ENCODE results near the gene KLC4. TPM values are rescaled to one million over a fixed set of nuclear protein-coding genes. Genes with fewer than 3 reads are reported as not detected.
A peak's percentile ranks its signal among the peaks of the same experiment; 100 is the strongest.

KLC4 gene
- total RNA-seq, 1 donor from 2014 or later: 16.7 TPM

GRCh38 chr6:43123461-43124314 lies 64.3 kb downstream of the KLC4 start:
- no peaks in the 10 kb centered on the region for H3K27me3 Mint-ChIP-seq (ENCODE audit: low read depth)
- no peak for TF ChIP-seq CTCF (conservative IDR thresholded peaks at IDR 0.05)
- peak overlapping the region; percentile 83 for H3K27ac Mint-ChIP-seq (ENCODE audit: unreplicated experiment)
- no peaks in the 10 kb centered on the region for H3K9me3 Mint-ChIP-seq
- H3K36me3 Mint-ChIP-seq (ENCODE audit: low read depth): no peaks in the 10 kb centered on the region
- peaks cover 15% of the 10 kb centered on the region for H3K4me1 Mint-ChIP-seq
- H3K4me3 Mint-ChIP-seq: no peak overlapping the region
- DNase-seq (ENCODE audit: low read depth, low spot score): no peak

- H3K4me1 Mint-ChIP-seq: peaks cover 15% of the 10 kb centered on the region
- H3K27ac Mint-ChIP-seq (ENCODE audit: unreplicated experiment): no peak overlapping the region
- no peak for DNase-seq (ENCODE audit: low read depth, low spot score)
- no peak for TF ChIP-seq CTCF (conservative IDR thresholded peaks at IDR 0.05)
- no peaks in the 10 kb centered on the region for H3K36me3 Mint-ChIP-seq (ENCODE audit: low read depth)
- H3K4me3 Mint-ChIP-seq: no peak overlapping the region
- H3K9me3 Mint-ChIP-seq: no peaks in the 10 kb centered on the region
- no peaks in the 10 kb centered on the region for H3K27me3 Mint-ChIP-seq (ENCODE audit: low read depth)
Observed at GRCh38 chr6:43124481-43124880, 65.0 kb downstream of the KLC4 start.

Other genes starting within 250 kb of the KLC4 start
- gene RPL7L1, start 180.0 kb upstream of the KLC4 start, total RNA-seq: 103 and 105 TPM in 2 replicates
- not detected in 2 replicates for gene PTCRA, start 143.6 kb upstream of the KLC4 start, total RNA-seq
- 61.3 and 62.6 TPM in 2 replicates for gene CNPY3, start 130.2 kb upstream of the KLC4 start, total RNA-seq
- 1.5 and 1.8 TPM in 2 replicates for gene GNMT, start 98.9 kb upstream of the KLC4 start, total RNA-seq
- gene PEX6, start 80.5 kb upstream of the KLC4 start, total RNA-seq: 21.7 and 22.5 TPM in 2 replicates
- gene PPP2R5D, start 75.1 kb upstream of the KLC4 start, total RNA-seq: 67.5 and 67.6 TPM in 2 replicates
- gene MEA1, start 45.7 kb upstream of the KLC4 start, total RNA-seq: 94.7 and 102 TPM in 2 replicates
- 105 and 109 TPM in 2 replicates for gene KLHDC3, start 45.4 kb upstream of the KLC4 start, total RNA-seq
- gene RRP36, start 38.0 kb upstream of the KLC4 start, total RNA-seq: 89.1 and 93.4 TPM in 2 replicates
- 40.6 and 42.9 TPM in 2 replicates for gene CUL7, start 5.8 kb upstream of the KLC4 start, total RNA-seq
- 45.7 and 56.8 TPM in 2 replicates for gene MRPL2, start 197 bp upstream of the KLC4 start, total RNA-seq
- gene PTK7, start 16.7 kb downstream of the KLC4 start, total RNA-seq: 101 and 106 TPM in 2 replicates
- 37.5 and 37.8 TPM in 2 replicates for gene SRF, start 111.6 kb downstream of the KLC4 start, total RNA-seq
- gene CUL9, start 122.6 kb downstream of the KLC4 start, total RNA-seq: 37.2 and 37.5 TPM in 2 replicates
- gene DNPH1, start 169.8 kb downstream of the KLC4 start, total RNA-seq: 50.3 and 55.1 TPM in 2 replicates
- gene TTBK1, start 183.8 kb downstream of the KLC4 start, total RNA-seq: 5.1 and 5.4 TPM in 2 replicates
- 0.37 TPM in 1 of 2 replicates, not detected in the other for gene SLC22A7, start 238.6 kb downstream of the KLC4 start, total RNA-seq
- 2.0 and 2.6 TPM in 2 replicates for gene CRIP3, start 249.2 kb downstream of the KLC4 start, total RNA-seq

All from neural crest cell (in vitro differentiated cells).